Epithelial cell of proximal tubule (primary cell): ENCODE results near the gene KRT35. TPM values are rescaled to one million over a fixed set of nuclear protein-coding genes. Genes with fewer than 3 reads are reported as not detected.

ENCODE experiments used
- DNase-seq: peaks from one replicate; pipeline ENCODE4 v3.0.0-alpha.2; 2011; ENCODE audit warnings: low read depth
- H3K4me3 ChIP-seq: 2 replicates; pipeline ENCODE4 v1.5.1; 2011; ENCODE audit warnings: low read depth, mild to moderate bottlenecking, low read length
- CTCF ChIP-seq: conservative IDR thresholded peaks from 2 replicates; pipeline ENCODE4 v1.5.1; 2012; ENCODE audit warnings: low read depth, mild to moderate bottlenecking, low read length
- total RNA-seq: library from RNA; depleted of rRNA; stranded (reverse); fragments of >200 nt; gene quantifications from 2 replicates; pipeline ENCODE4 v1.2.3, GENCODE V29; 2015

The KRT35 gene
- total RNA-seq, 1 donor from 2014 or later, result not detected

GRCh38 chr17:41494524-41494923, 13.6 kb upstream of the KRT35 start:
- TF ChIP-seq CTCF, result no peak
- DNase-seq, result no peak
- H3K4me3 ChIP-seq, result no peak overlapping the region

DNA sequence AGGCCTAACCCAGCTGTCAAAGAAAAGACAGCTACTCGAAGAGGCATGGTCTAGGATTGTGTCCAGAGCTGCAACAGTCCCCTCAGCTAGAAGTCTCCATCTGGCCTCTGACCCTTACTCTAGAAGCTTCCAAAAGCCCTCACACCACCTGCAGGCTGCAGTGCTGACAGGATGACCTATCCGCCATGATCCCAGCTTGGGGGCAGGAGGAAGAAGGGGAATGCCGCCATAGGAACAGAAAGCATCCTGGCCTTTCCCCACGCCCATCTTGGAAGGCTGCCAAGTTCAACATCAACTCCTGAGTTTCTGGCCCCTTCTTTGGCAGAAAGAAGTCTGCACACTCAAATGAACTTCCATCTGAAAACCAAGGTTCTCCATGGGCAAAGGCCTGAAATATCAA, 11.8 kb upstream of the KRT35 start:
- H3K4me3 ChIP-seq, result no peak overlapping the region
- TF ChIP-seq CTCF, result no peak
- no peak for DNase-seq

DNA sequence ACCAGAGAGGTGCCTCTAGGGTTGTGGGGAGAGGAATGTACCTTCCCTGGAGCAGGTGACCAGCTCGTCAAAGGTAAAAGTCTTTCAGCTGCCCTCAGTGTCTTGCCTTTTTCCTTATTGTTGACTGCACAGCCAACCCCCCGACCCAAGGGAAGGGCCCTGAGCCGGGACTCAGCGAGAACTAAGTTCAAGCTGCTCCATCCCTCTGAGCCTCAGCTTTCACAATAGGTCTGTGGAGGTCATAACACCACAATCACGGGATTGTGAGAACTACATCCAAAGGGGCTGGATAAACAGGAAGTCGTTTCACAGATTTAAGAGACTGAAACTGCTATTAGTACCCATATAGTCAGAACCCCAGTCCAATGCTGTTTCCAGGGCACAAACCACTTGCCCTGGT, 11.4 kb upstream of the KRT35 start:
- DNase-seq, result no peak
- H3K4me3 ChIP-seq, result no peak overlapping the region
- no peak for TF ChIP-seq CTCF

GRCh38 chr17:41491476-41491875, 10.5 kb upstream of the KRT35 start:
- H3K4me3 ChIP-seq, result no peak overlapping the region
- no peak for DNase-seq
- no peak for TF ChIP-seq CTCF

- no peak for TF ChIP-seq CTCF
- no peak overlapping the region for H3K4me3 ChIP-seq
- DNase-seq, result no peak
These were observed 9.3 kb upstream of the KRT35 start for GRCh38 chr17:41490000-41490990.

DNA sequence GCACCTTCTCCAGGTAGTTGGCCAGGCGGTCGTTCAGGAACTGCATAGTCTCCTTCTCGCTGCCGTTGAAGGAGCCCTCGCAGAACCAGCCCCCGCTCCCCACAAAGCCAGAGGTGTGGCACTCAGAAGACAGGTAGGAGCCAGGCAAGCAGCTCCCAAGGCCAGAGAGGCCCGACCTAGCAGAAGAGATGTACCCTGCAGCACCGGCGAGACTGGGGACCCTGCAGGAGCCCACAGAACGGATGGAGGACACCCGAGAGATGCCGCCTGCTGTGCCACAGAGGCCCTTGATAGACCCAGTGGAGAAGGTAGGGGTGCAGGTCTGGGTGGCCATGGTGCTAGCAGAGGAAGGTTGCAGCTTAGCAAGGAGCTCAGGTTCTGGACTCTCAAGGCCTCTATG, 8.6 kb upstream of the KRT35 start, which contains the start of gene KRT36:
TSS of gene KRT36 (minus strand) at position 380 of the 400 bp plus-strand sequence. CDS start at position 334, 46 bp downstream.
- no peak within 1 kb of the TSS for H3K4me3 ChIP-seq
- TF ChIP-seq CTCF, result no peak
- no peak for DNase-seq
